ENCODE results near the gene JMJD6.
"Not testable (repeated sequence)": the region's sequence is repeated elsewhere in the genome, so short reads cannot be mapped to it uniquely, and the experiment has no call there.

The JMJD6 gene

DNA sequence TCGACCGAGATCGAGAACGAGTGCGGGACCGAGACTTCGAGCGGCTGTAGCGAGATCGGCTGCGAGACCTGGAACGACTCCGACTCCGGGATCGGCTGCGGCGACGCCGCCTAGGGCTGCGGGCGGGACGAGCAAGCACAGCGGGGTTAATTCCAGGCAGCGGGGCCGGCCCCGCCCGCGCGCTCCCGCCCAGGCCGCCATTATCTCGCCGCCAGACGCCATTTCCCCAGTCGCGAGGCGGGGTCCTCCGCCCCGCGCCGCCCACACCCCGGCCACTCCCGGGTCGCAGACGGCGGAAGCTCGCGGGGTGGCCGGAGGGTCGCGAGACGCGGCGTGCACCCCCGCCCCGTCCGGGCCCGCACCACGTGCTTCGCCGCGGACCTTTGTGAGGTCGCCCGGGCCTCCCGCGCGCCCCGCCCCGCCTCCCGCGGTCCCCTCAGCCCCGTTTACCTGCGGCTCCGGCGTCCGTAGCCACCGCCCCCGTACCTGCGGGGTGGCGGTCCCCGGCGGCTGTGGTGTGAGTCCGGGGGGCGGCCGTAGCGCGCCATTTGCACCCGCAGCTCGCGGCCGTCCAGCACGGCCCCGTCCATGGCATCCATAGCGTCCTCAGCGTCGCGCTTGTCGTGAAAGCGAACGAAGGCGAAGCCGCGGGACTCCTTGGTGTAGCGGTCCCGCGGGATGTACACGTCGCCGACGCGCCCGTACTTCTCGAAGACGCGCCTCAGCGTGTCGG, 10.1 kb upstream of the JMJD6 start:
- peak; percentile 74 for DNase-seq (ENCODE audit: low spot score)

DNA sequence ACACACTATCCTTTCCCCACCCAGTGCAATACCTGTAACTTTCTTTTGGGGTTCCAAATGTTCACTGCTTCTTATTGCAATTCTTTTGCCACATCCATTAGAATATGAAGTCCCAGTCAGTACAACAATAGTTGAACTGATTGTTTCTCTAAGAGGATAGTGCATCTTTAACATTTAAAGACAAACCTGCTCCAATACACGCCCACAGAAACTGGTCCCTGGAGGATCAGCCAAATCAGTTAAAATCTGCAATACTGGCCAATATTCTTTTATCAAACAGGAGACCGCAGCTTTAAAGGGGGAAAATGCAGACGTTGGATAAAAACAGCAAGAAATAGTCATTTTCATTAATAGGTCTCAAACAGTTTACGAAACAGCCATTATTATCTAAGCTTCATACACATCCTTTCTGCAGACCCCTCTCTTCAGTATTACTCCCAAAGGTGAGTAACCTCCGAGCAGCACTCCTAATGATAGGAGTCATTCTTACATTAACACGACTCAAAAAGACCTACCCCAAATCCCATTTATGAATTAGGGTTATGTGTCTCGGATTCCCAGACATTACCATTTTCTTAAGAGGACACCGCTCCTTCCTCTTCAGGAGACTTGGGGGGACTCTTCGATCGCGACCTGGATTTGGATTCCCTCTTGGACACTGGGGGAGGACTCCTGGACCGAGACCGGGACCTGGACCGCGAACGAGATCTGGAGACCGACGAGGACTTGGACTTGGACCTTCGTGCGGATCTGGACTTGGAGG, 9.4 kb upstream of the JMJD6 start:
- DNase-seq (ENCODE audit: low spot score) = no peak

DNA sequence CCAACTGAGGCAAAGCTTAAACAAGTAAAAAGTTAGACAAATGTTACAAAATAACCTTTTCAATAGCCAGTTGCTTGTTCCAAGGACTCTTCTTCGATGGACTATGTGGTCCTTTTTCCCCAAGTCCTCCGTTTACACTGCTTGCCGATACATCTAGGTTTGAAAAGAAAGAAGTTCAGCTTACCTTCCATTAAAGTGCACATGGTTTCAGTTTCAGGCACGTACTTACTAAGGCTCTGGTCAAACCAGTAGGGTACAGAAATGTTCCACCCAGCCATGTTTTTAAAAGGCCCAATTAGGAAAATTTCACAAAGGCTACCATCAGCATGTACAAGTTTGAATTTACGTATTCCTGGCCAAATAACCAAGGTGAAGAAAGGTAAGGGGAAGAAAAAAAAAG, 8.6 kb upstream of the JMJD6 start:
- no peak for DNase-seq (ENCODE audit: low spot score)

DNA sequence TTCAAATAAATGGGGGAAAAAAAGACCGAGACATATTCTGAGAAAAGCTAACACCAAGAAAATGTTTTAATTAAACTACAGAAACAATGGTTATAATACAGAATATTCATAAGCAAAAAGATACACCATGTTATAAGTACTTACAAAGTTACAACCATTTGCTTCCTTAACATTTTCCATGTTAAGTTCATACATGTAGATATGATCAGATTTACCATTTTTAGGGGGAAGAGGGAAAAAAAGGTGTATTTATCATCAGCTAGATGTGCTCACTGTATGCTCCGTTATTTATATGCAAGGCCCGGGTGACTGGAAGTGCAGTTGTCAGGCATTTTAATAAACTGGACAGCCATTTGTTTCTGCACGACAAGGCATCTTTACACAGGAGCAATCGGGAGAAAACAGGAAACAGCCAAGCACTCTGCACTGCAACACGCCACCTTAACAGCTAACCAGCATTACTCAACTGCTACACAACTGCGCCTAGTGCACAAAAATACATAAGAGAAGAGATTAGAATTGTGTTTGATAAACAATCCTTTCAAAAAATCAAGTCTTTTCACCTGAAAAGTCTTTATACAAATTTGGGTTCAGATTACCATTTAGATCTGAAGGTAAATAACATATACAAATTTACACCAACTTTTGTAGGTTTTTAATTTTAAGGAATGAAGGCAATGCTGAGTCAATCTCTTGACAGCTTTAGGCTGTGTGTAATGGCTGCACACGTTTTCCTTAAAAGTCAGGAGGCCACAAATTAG, 7.9 kb upstream of the JMJD6 start:
- DNase-seq (ENCODE audit: low spot score) = no peak

DNA sequence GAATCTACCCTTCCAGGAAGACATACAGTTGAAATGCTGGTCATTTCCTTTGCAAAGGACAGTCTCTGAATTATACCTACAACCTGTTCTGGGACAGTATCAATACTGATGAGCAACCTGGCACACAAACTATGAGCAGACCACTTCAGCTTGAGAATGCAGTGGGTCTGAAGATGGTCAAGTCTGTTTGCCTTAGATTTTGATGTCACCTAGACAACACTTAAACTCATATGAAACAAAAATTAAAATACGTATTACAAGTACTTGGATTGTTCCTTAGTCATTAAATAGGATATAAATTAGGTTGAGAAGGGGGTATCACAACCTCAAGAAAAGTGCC, 7.2 kb upstream of the JMJD6 start:
- no peak for DNase-seq (ENCODE audit: low spot score)

DNA sequence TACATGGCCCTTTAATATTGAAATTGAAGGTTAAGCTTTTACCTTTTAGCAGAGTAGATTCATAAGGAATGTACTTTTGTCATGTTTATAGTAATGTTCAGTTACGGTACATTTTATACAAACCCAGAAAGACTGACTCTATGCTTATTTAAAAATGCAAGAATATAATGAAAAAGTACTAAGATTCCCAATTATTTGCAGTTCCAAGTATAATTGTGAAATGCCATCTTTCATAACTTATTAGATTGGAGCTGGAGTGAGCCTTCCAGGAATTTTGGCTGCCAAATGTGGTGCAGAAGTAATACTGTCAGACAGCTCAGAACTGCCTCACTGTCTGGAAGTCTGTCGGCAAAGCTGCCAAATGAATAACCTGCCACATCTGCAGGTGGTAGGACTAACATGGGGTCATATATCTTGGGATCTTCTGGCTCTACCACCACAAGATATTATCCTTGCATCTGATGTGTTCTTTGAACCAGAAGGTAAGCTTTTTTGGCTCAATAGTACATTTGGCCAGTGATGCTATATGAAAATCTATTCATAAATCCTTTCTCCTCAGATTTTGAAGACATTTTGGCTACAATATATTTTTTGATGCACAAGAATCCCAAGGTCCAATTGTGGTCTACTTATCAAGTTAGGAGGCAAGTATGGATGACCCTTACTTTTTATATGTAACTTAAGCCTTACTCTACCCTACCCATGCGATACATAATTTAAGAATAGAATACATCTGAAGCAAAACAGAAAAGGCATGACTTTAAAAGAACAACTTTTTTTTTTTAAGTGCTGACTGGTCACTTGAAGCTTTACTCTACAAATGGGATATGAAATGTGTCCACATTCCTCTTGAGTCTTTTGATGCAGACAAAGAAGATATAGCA, 6.6 kb upstream of the JMJD6 start:
- no peak for DNase-seq (ENCODE audit: low spot score)

DNA sequence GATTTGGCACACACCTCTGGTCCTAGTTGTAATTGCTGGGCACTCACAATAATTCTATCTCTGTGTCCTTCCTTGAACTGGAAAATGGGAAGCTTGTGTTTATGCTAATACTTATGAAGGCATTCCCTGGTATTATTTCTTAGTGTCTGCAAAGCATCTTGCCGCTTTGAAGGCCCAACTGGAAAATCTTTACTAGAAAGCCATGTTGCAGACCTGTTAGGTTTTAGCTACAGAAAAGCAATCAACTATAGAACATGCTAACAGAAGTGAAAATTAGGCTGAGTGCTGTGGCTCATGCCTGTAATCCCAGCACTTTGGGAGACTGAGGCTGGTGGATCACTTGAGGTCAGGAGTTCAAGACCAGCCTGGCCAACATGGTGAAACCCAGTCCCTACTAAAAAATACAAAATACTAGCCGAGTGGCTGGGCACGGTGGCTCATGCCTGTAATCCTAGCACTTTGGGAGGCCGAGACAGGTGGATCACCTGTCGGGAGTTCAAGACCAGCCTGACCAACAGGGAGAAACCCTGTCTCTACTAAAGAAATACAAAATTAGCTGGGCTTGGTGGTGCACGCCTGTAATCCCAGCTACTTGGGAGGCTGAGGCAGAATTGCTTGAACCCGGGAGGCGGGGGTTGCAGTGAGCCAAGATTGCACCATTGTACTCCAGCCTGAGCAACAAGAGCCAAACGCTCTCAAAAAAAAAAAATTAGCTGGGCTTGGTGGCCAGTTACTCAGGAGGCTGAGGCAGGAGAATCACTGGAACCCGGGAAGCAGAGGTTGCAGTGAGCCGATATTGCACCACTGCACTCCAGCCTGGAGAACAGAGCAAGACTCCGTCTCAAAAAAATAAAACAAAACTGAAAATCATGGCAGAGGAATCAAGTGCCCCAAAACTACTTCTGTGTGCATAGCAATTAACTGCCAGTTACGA, 5.7 kb upstream of the JMJD6 start:
- not testable (repeated sequence) for DNase-seq (ENCODE audit: low spot score)

DNA sequence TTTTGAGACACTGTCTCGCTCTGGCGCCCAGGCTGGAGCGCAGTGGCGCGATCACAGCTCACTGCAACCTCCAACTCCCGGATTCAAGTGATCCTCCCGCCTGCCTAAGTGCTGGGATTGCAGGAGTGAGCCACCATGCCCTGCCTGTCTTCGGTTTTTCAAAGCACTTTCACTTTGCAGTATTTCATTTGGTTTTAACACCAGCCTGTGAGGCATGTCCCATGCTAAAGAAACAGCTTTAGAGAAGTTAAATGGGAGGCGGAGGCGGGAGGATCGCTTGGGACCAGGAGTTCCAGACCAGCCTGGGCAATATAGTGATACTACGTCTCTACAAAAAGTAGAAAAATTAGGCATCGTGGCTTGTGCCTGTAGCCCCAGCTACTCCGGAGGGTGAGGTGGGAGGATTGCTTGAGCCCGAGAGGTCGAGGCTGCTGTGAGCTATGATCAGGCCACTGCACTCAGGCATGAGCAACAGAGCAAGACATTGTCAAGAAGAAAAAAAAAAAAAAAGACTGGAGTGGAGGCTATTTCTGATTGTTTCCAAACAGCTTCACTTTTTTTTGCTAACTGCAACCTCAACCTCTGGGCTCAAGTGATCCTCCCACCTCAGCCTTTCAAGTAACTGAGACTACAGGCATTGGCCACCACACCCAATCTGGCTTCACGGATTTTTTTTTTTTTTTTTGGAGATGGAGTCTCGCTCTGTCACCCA, 1.5 kb upstream of the JMJD6 start:
- no peak for DNase-seq (ENCODE audit: low spot score)

DNA sequence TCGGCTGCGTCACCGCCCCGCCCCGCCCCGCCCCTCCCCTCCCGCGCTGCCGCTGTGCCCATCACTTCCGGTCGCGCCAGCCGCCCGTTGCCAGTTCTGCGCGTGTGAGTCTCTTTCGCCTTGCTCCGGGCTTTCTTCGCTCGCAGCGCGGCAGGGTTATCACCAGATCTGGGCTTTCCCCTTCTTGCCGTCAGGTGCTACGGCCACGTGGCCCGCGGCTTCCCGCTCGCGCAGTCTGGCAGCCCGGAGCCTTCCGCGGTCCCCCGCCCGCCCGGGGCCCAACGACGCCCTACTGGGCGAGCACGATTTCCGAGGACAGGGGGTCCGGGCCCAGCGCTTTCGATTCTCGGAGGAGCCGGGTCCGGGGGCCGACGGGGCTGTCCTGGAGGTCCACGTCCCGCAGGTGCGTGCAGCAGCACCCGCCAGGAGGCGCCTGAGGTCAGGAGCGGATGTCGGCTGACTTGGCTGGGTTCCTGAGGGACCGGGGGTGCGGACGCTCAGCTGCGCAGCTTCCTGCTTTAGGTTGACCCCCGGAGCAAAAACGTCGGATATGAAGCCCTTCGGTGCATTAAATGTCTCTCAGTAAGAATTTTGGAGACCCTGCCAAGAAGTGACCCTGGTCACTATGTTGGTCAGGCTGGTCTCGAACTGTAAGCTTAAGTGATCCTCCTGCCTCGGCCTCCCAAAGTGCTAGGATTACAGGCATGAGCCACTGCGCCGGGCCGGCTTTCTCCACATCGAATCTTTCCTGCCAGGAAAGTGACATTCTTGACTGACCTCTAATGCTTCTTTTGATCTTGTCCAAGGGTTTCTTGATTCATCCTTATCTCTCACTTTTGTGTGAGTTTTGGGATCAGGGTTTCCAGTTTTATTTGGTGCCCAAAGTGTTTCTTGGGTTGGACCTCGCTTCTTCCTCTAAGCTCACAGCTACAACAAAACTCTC, 641 bp upstream of the JMJD6 start, which contains the start of gene METTL23:
TSS of gene METTL23 (plus strand) at position 64 of the 943 bp plus-strand sequence. CDS start 2,872 bp downstream, outside the sequence.
- DNase-seq (ENCODE audit: low spot score) = no peak

DNA sequence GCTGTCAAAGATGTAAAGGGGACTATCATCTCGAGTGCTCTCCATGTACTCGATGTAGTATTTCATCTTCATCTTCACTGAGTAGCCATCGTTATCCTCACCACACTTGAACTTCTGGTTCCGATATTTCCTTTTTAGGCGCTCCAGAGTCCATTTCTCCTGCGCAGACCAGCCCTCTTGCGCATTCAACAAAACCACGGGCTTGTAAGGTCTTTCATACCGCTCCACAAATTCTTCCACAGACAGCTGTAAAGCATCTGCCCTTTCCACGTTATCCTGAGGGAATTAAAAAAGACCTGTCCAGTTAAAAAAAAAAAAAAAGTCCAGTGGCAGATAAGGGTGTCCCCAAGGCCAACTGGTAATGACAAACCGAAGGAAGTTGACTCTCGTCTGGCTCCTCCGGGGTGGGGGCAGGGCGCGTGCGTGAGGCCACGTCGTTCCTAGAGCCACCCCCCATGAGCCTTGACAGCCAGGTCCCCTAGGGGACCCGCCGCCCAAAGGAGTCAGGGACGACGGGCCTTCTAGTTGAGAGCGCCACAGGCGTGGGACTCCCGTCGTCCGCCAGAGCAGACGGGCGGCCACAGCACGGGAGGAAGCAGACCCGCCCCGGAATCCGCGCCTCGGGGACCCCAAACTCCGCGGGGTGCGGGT, 701 bp downstream of the JMJD6 start:
- DNase-seq (ENCODE audit: low spot score) = no peak

DNA sequence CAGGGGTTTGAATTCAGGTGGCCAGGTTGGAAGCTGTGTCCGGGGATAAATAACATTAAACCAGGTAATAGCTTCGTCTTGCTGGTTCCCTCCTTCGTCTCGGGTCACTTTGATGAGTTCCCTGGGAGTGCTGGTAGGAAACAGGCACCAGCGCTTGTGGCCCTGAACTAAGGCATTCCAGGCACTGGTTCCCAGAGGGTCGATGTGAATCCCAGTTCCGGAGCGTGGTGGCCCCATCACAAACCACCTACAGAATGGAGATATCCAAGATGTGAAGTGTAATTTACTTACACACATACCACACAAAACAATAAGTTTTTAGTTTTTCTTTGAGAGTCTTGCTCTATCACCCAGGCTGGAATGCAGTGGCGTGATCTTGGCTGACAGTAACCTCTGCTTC, 2.6 kb downstream of the JMJD6 start:
- no peak for DNase-seq (ENCODE audit: low spot score)

DNA sequence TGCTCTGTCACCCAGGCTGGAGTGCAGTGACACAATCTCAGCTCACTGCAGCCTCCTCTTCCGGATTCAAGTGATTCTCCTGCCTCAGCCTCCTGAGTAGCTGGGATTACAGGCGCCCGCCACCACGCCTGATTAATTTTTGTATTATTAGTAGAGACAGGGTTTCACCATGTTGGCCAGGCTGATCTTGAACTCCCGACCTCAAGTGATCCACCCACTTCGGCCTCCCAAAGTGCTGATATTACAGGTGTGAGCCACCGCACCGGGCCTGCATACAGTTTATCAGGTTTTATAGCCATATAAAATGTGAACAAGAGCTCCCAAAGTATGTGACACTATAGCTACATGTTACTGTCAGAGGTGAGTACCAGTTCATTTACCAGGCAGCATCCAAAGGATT, 3.4 kb downstream of the JMJD6 start:
- DNase-seq (ENCODE audit: low spot score) = not testable (repeated sequence)

DNA sequence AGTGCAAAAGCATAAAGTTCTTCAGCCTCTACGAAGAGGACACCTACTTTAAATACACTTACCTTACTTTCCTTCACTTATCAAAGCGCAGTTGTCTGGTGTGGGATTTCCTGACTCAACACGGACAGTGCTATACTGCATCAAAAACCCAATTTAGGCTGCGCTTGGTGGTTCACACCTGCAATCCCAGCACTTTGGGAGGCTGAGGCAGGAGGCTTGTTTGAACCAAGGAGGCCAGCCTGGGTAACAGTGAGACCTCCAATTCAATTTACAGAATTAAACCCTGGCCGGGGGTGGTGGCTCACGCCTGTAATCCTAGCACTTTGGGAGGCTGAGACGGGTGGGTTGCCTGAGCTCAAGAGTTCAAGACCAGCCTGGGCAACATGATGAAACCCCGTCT, 4.1 kb downstream of the JMJD6 start:
- no peak for DNase-seq (ENCODE audit: low spot score)

DNA sequence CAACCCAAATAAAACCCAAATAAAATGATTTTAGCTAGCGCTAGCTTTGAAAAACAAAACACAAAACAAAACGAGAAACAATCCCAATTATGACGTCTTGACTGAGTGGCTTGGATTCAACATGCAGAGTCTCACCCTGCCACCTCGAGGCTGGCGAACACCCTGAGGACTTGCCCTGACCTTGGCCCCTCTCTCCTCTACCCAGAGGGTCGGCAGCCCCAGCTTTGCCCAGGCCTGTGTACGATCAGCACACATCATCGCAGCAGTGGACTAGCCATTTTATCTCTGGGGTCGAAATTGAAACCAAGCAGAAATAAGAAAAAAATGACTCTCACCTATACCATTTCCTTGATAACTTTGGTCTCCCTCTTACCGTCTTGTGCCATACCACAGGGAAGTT, 4.9 kb downstream of the JMJD6 start:
- no peak for DNase-seq (ENCODE audit: low spot score)

DNA sequence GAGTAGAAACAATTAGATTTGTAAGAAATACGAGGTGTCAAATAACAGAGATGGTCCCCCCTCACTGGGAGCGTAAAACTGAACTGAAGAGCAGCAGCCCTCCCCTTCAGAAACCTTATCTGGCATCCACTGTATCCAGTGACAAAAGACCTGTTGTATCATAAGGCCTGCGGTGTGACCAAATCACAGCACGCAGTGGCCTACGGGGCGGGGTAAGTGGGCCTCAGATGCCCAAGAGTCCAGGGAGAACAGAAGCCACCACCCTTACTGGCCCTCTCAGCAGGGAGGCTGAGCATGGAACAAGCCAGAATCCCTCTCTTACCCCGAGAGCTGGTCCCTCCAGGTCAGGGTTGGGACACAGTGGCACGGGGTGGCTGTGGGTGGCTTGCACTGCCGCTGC, 5.5 kb downstream of the JMJD6 start:
- no peak for DNase-seq (ENCODE audit: low spot score)

DNA sequence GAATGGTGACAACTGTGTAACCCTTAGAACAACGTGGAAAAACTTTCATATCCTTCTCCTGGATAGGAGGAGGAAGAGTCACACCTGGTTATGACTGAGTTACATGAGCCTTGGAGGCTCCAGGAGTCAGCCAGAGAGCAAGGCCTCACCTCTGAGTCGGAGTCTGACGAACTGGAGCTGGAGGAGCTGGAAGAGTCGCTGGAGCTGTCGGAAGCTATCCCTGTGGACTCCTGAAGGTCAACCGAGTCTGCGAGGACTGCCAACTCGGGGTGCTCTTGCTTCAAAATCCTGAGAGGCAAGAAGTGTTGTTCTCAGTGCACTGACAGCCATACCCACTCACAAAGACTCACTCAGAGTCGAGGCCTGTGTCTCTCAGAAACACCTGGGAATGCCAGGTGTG, 6.2 kb downstream of the JMJD6 start:
- DNase-seq (ENCODE audit: low spot score) = no peak

DNA sequence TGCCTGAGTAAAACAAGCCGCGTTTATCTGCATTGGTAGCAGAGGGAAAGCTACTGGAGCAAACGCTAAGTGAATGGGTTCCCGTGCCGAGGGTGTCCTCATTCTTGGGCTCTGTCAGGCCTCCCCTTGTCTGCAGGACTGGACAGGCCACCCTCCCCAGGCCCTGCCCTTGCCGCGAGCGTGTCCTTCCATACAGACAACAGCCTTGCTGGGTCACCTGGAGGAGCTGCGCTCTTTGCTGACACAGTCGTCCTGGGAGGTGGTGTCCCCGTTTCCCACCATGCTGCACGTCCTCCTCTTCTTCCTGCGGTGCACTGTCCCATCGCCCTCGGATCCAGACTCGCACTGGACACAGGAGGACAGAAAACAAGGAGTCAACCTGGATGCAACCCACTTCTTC, 7.9 kb downstream of the JMJD6 start:
- DNase-seq (ENCODE audit: low spot score) = no peak

DNA sequence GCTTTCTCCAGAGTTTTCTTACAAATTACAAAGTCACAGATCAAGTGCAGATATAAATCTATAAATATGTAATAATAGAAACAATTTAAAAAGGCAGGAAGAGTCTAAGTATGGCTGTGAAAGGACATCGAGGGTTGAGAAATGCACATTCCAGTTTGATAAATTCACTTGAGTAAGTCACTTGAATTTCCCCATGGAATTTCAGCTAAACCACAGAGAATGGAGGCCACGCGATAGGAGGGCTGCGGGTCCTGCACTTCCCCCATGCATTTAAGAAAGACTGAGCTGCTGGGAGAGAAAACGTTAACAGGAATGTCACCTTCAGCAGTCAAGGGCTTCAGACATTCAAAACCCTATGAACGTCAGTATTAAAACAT, 9.6 kb downstream of the JMJD6 start:
- no peak for DNase-seq (ENCODE audit: low spot score)
